GM23338 (cell line): ENCODE measurements around the gene VWA2. TPM values are rescaled to one million over a fixed set of nuclear protein-coding genes. Genes with fewer than 3 reads are reported as not detected.

ENCODE experiments used
- ATAC-seq: fragments of 200-7000 bp; cut with Tn5 transposase; 3 replicates; pipeline ENCODE4 v1.9.1; 2020
- DNase-seq: peaks from one replicate; pipeline ENCODE4 v3.0.0-alpha.2; 2015; ENCODE audit warnings: low spot score
- H2AFZ ChIP-seq: fragments of 200-600 bp; sonication (generic); 2 replicates; pipeline ENCODE4 v1.8.0; 2016; ENCODE audit warnings: antibody characterized with exemption, mild to moderate bottlenecking, moderate library complexity
- H3F3A ChIP-seq: fragments of 200-600 bp; sonication (generic); replicated peaks from 2 replicates; pipeline ENCODE4 v1.8.0; 2017; ENCODE audit warnings: antibody characterized with exemption, mixed run types, low read depth
- H3K27ac ChIP-seq: fragments of 200-600 bp; sonication (generic); 2 replicates; pipeline ENCODE4 v1.6.1; 2016; ENCODE audit warnings: low read depth
- H3K27me3 ChIP-seq: fragments of 200-600 bp; sonication (generic); 2 replicates; pipeline ENCODE4 v1.8.0; 2016; ENCODE audit warnings: mild to moderate bottlenecking, mixed run types, moderate library complexity; ENCODE audit not compliant: insufficient read depth
- H3K36me3 ChIP-seq: fragments of 200-600 bp; sonication (generic); 2 replicates; pipeline ENCODE4 v1.8.0; 2016; ENCODE audit warnings: mild to moderate bottlenecking; ENCODE audit not compliant: insufficient read depth
- H3K4me1 ChIP-seq: fragments of 200-600 bp; sonication (generic); 2 replicates; pipeline ENCODE4 v1.8.0; 2016; ENCODE audit warnings: mild to moderate bottlenecking, moderate library complexity; ENCODE audit not compliant: insufficient read depth
- H3K4me2 ChIP-seq: fragments of 200-600 bp; sonication (generic); 2 replicates; pipeline ENCODE4 v1.7.1; 2017; ENCODE audit warnings: mixed run types
- H3K4me3 ChIP-seq: fragments of 200-600 bp; sonication (generic); 2 replicates; pipeline ENCODE4 v1.6.1; 2016; ENCODE audit warnings: mixed run types
- H3K79me2 ChIP-seq: fragments of 200-600 bp; sonication (generic); replicated peaks from 2 replicates; pipeline ENCODE4 v1.8.0; 2017; ENCODE audit warnings: mild to moderate bottlenecking; ENCODE audit not compliant: insufficient read depth
- H3K9me2 ChIP-seq: fragments of 200-600 bp; sonication (generic); 2 replicates; pipeline ENCODE4 v1.8.0; 2017; ENCODE audit not compliant: insufficient read depth
- H4K20me1 ChIP-seq: fragments of 200-600 bp; sonication (generic); replicated peaks from 2 replicates; pipeline ENCODE4 v1.8.0; 2017; ENCODE audit warnings: mild to moderate bottlenecking; ENCODE audit not compliant: insufficient read depth
- H3K27ac Mint-ChIP-seq: 2 replicates; pipeline ENCODE4 v1.8.0; 2020; ENCODE audit warnings: inconsistent platforms, mild to moderate bottlenecking, moderate library complexity, mixed read lengths
- H3K27me3 Mint-ChIP-seq: 3 replicates; pipeline ENCODE4 v1.8.0; 2022; ENCODE audit warnings: low read depth, mild to moderate bottlenecking, moderate library complexity, mixed read lengths, inconsistent platforms; ENCODE audit not compliant: insufficient read depth, poor library complexity
- H3K36me3 Mint-ChIP-seq: 3 replicates; pipeline ENCODE4 v1.8.0; 2021; ENCODE audit warnings: low read depth, mild to moderate bottlenecking, inconsistent platforms, moderate library complexity, mixed read lengths
- H3K4me1 Mint-ChIP-seq: 3 replicates; pipeline ENCODE4 v1.8.0; 2020; ENCODE audit warnings: mild to moderate bottlenecking, inconsistent platforms, mixed read lengths
- H3K4me3 Mint-ChIP-seq: 3 replicates; pipeline ENCODE4 v1.8.0; 2021; ENCODE audit warnings: moderate library complexity, mild to moderate bottlenecking, inconsistent platforms, mixed read lengths
- H3K9me3 Mint-ChIP-seq: 3 replicates; pipeline ENCODE4 v1.8.0; 2020; ENCODE audit warnings: moderate library complexity, mild to moderate bottlenecking, inconsistent platforms, mixed read lengths
- CREB1 ChIP-seq: fragments of 250-450 bp; sonication (Bioruptor Pico); IDR thresholded peaks from 2 replicates; pipeline ENCODE4 v1.5.0; 2020; ENCODE audit warnings: low read depth, mild to moderate bottlenecking, moderate library complexity
- EZH2 ChIP-seq: fragments of 200-600 bp; sonication (generic); IDR thresholded peaks from one replicate; pipeline ENCODE4 v1.8.0; 2017; ENCODE audit warnings: antibody characterized with exemption, mild to moderate bottlenecking, low read depth; ENCODE audit not compliant: unreplicated experiment
- EZH2phosphoT487 ChIP-seq: fragments of 200-600 bp; sonication (generic); IDR thresholded peaks from one replicate; pipeline ENCODE4 v1.8.1; 2018; ENCODE audit warnings: antibody characterized with exemption; ENCODE audit not compliant: unreplicated experiment
- JUNB ChIP-seq: IDR thresholded peaks from one replicate; pipeline ENCODE4 v1.6.1; 2016; ENCODE audit warnings: antibody characterized with exemption; ENCODE audit not compliant: unreplicated experiment
- NANOG ChIP-seq: IDR thresholded peaks from 2 replicates; pipeline ENCODE4 v1.6.1; 2016; ENCODE audit warnings: antibody characterized with exemption, borderline replicate concordance
- POLR2AphosphoS5 ChIP-seq: IDR thresholded peaks from 2 replicates; pipeline ENCODE4 v1.6.1; 2016; ENCODE audit warnings: antibody characterized with exemption, low read depth
- STAT1 ChIP-seq: IDR thresholded peaks from one replicate; pipeline ENCODE4 v1.6.1; 2016; ENCODE audit warnings: antibody characterized with exemption; ENCODE audit not compliant: unreplicated experiment
- ZNF114 ChIP-seq: fragments of 250-450 bp; sonication (Bioruptor Pico); IDR thresholded peaks from 2 replicates; pipeline ENCODE4 v1.5.0; 2020; ENCODE audit warnings: mild to moderate bottlenecking, moderate library complexity
- ZNF331 ChIP-seq: fragments of 250-450 bp; sonication (Bioruptor Pico); IDR thresholded peaks from 2 replicates; pipeline ENCODE4 v1.5.0; 2020; ENCODE audit warnings: low read depth, mild to moderate bottlenecking, moderate library complexity
- ZNF462 ChIP-seq: fragments of 250-450 bp; sonication (Bioruptor Pico); IDR thresholded peaks from 2 replicates; pipeline ENCODE4 v1.5.0; 2020; ENCODE audit warnings: mild to moderate bottlenecking, moderate library complexity
- polyA plus RNA-seq: library from polyadenylated mRNA; unstranded; fragments of >200 nt; fragmentation: Nextera tagmentation; extraction: Ambion mirVana; gene quantifications from 2 replicates; pipeline ENCODE4 v1.2.1, GENCODE V29; 2016
- total RNA-seq: library from RNA; depleted of rRNA; stranded (reverse); fragments of >200 nt; shearing (Covaris generic); gene quantifications from 2 replicates; pipeline ENCODE4 v1.2.3, GENCODE V29; 2014
- TF ChIP-seq, protein P1 (sequence below), 2 experiments: fragments of 200-600 bp in 1 of 2; sonication (generic) in 1 of 2; conservative IDR thresholded peaks; 2 replicates each; pipeline versions ENCODE4 v1.5.1 to v1.6.1; 2016 to 2017; ENCODE audit warnings: antibody characterized with exemption in 2 of 2, low read depth in 2 of 2, mild to moderate bottlenecking in 2 of 2, moderate library complexity in 1 of 2
- TF ChIP-seq, protein P2 (sequence below): IDR thresholded peaks from one replicate; pipeline ENCODE4 v1.6.1; 2018; ENCODE audit warnings: antibody characterized with exemption; ENCODE audit not compliant: unreplicated experiment
- TF ChIP-seq, protein P3 (sequence below): IDR thresholded peaks from 2 replicates; pipeline ENCODE4 v1.6.1; 2016; ENCODE audit warnings: antibody characterized with exemption

Gene VWA2
- total and polyA plus RNA-seq, 2 experiments from 2014 or later: 0.48 to 3.7 TPM

- Histone ChIP-seq H2AFZ (no peak overlapping the region), H3K27me3 (no peaks in the 10 kb centered on the region), H3K36me3 (peaks cover 15% of the 10 kb centered on the region), H3K9me2 (no peaks in the 10 kb centered on the region), H4K20me1 (no peaks in the 10 kb centered on the region), H3K4me2 (no peak overlapping the region), H3F3A (no peaks in the 10 kb centered on the region), H3K4me1 (no peaks in the 10 kb centered on the region), H3K27ac (no peak overlapping the region), H3K79me2 (no peaks in the 10 kb centered on the region), H3K4me3 (no peak overlapping the region)
- Mint-ChIP-seq H3K4me1 (no peaks in the 10 kb centered on the region; the same call in 2 of the 3 replicates), H3K4me3 (no peak overlapping the region), H3K9me3 (peaks cover 21% of the 10 kb centered on the region), H3K27me3 (peaks cover 7% of the 10 kb centered on the region), H3K27ac (no peak overlapping the region), H3K36me3 (peaks cover 40% of the 10 kb centered on the region)
- DNase-seq: no peak
- no peak for ATAC-seq
- TF ChIP-seq STAT1: no peak
- TF ChIP-seq, protein P1, sequence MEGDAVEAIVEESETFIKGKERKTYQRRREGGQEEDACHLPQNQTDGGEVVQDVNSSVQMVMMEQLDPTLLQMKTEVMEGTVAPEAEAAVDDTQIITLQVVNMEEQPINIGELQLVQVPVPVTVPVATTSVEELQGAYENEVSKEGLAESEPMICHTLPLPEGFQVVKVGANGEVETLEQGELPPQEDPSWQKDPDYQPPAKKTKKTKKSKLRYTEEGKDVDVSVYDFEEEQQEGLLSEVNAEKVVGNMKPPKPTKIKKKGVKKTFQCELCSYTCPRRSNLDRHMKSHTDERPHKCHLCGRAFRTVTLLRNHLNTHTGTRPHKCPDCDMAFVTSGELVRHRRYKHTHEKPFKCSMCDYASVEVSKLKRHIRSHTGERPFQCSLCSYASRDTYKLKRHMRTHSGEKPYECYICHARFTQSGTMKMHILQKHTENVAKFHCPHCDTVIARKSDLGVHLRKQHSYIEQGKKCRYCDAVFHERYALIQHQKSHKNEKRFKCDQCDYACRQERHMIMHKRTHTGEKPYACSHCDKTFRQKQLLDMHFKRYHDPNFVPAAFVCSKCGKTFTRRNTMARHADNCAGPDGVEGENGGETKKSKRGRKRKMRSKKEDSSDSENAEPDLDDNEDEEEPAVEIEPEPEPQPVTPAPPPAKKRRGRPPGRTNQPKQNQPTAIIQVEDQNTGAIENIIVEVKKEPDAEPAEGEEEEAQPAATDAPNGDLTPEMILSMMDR (conservative IDR thresholded peaks at IDR 0.05; ENCODE audit: low read depth in 2 of 2): no peak
- TF ChIP-seq NANOG: no peak
- TF ChIP-seq, protein P2, sequence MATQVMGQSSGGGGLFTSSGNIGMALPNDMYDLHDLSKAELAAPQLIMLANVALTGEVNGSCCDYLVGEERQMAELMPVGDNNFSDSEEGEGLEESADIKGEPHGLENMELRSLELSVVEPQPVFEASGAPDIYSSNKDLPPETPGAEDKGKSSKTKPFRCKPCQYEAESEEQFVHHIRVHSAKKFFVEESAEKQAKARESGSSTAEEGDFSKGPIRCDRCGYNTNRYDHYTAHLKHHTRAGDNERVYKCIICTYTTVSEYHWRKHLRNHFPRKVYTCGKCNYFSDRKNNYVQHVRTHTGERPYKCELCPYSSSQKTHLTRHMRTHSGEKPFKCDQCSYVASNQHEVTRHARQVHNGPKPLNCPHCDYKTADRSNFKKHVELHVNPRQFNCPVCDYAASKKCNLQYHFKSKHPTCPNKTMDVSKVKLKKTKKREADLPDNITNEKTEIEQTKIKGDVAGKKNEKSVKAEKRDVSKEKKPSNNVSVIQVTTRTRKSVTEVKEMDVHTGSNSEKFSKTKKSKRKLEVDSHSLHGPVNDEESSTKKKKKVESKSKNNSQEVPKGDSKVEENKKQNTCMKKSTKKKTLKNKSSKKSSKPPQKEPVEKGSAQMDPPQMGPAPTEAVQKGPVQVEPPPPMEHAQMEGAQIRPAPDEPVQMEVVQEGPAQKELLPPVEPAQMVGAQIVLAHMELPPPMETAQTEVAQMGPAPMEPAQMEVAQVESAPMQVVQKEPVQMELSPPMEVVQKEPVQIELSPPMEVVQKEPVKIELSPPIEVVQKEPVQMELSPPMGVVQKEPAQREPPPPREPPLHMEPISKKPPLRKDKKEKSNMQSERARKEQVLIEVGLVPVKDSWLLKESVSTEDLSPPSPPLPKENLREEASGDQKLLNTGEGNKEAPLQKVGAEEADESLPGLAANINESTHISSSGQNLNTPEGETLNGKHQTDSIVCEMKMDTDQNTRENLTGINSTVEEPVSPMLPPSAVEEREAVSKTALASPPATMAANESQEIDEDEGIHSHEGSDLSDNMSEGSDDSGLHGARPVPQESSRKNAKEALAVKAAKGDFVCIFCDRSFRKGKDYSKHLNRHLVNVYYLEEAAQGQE: no peak
- TF ChIP-seq EZH2phosphoT487: no peak
- no peak for TF ChIP-seq CREB1 (CRISPR knock-in tag)
- TF ChIP-seq, protein P3, sequence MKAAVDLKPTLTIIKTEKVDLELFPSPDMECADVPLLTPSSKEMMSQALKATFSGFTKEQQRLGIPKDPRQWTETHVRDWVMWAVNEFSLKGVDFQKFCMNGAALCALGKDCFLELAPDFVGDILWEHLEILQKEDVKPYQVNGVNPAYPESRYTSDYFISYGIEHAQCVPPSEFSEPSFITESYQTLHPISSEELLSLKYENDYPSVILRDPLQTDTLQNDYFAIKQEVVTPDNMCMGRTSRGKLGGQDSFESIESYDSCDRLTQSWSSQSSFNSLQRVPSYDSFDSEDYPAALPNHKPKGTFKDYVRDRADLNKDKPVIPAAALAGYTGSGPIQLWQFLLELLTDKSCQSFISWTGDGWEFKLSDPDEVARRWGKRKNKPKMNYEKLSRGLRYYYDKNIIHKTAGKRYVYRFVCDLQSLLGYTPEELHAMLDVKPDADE: no peak
- TF ChIP-seq EZH2: no peak
- TF ChIP-seq ZNF114: no peak
- no peak for TF ChIP-seq JUNB
- no peak for TF ChIP-seq ZNF462 (CRISPR knock-in tag)
- TF ChIP-seq ZNF331: no peak
- TF ChIP-seq POLR2AphosphoS5: no peak
Observed at GRCh38 chr10:114294549-114294948, 55.5 kb downstream of the VWA2 start.
